ENCODE results near the gene CLEC2A.

GRCh38 chr12:9895215-9895971, 36.8 kb downstream of the CLEC2A start:
- TF ChIP-seq EZH2 (IDR thresholded peaks at IDR 0.05; ENCODE audit: borderline replicate concordance, insufficient read depth, low read length, poor library complexity, severe bottlenecking) (no peak), CTCF (IDR thresholded peaks at IDR 0.05; ENCODE audit: poor library complexity, severe bottlenecking) (no peak), TAF1 (IDR thresholded peaks at IDR 0.05; ENCODE audit: low read depth) (no peak), EP300 (conservative IDR thresholded peaks at IDR 0.05; ENCODE audit: poor library complexity, severe bottlenecking) (no peak), POLR2AphosphoS5 (IDR thresholded peaks at IDR 0.05) (no peak), MXI1 (conservative IDR thresholded peaks at IDR 0.05; ENCODE audit: poor library complexity, severe bottlenecking) (no peak), SMC3 (conservative IDR thresholded peaks at IDR 0.05; ENCODE audit: poor library complexity) (no peak)

Measured in neural cell (in vitro differentiated cells).